GM12865 (cell line): ENCODE data around the gene MYRFL.

Experiments used
- DNase-seq: peaks from one replicate; pipeline ENCODE4 v3.0.0; 2010; ENCODE audit warnings: low read depth
- H3K4me3 ChIP-seq: 2 replicates; pipeline ENCODE4 v1.5.1; 2011; ENCODE audit warnings: mild to moderate bottlenecking, low read depth, low read length, control low read depth
- CTCF ChIP-seq: IDR thresholded peaks from 2 replicates; pipeline ENCODE4 v1.5.1; 2011; ENCODE audit warnings: low read length, control low read depth, low read depth, inconsistent platforms; ENCODE audit not compliant: insufficient read depth; ENCODE audit errors: missing control alignments

The MYRFL gene

GRCh38 chr12:69872804-69873203 lies 47.8 kb downstream of the MYRFL start:
- DNase-seq, result no peak
- no peak overlapping the region for H3K4me3 ChIP-seq
- no peak for TF ChIP-seq CTCF

- H3K4me3 ChIP-seq, result no peak overlapping the region
- TF ChIP-seq CTCF, result no peak
Observed at GRCh38 chr12:69873429-69873828, 48.4 kb downstream of the MYRFL start.

GRCh38 chr12:69874606-69875005 lies 49.6 kb downstream of the MYRFL start:
- no peak for DNase-seq
- no peak overlapping the region for H3K4me3 ChIP-seq
- TF ChIP-seq CTCF, result no peak

More at GRCh38 chr12:69873429-69873828, 48.4 kb downstream of the MYRFL start:
- DNase-seq, result no peak

- no peak overlapping the region for H3K4me3 ChIP-seq
- no peak for DNase-seq
- TF ChIP-seq CTCF, result no peak
Observed at GRCh38 chr12:69875416-69875935, 50.4 kb downstream of the MYRFL start.

GRCh38 chr12:69879007-69879960 lies 54.3 kb downstream of the MYRFL start:
- TF ChIP-seq CTCF, result peak; percentile 87
- no peak overlapping the region for H3K4me3 ChIP-seq
- peak; percentile 78 for DNase-seq

- no peak for TF ChIP-seq CTCF
- DNase-seq, result no peak
Observed at GRCh38 chr12:69880571-69880970, 55.5 kb downstream of the MYRFL start.

More at GRCh38 chr12:69880571-69880970, 55.5 kb downstream of the MYRFL start:
- no peak overlapping the region for H3K4me3 ChIP-seq
